ENCODE results near the gene RPTOR.
A peak's percentile ranks its signal among the peaks of the same experiment; 100 is the strongest.

Gene RPTOR

DNA sequence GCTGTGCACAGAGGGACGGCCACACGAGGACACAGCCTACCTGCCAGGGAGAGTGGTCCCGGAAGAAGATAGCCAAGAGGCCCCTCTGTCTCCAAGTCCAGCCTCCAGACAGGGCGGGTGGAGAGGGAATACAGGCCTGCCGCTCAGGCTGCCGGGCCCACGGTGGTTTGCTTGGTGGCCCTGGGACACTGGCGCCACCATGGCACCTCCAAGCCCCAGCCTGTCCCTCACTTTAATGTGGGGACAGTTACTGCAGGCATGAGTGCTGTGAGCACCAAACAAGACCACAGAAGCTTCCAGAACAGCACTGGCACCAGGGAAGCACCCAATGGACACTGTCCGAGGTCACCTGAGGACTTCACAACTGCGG, 425.0 kb downstream of the RPTOR start:
- no peak for DNase-seq

DNA sequence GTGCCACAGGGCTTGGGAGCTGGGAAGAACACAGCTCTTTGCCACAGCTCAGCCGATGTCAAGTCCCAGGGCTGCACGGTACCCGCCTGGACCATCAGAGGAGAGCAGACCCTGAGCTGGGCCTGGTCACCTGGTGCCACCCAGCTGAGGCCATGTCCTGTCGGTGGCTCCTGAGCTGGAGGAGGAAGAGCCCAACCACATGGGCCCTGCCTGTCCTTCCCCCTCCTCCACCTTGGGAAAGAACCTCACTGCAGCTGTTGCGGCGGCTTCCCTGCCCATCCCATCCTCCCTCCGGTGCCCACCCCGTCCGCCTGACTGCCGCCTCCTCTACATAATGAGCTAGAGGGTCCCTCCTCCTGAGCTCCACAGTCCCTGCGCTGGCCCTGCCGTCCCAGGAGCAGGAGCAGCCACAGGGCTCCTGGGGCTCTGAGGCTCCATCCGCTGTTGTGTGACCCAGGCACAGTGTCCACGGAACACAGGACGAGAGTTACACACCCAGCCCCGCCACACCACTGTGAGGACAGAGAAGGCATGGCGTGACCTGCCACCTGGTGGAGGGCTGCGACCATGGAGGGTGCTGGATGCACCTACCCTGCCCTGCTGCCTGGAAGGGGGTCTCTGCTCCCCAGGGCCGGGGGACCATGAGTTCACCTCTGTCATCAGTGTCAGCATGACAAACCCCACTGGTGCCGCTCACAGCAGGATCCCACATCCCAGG, 425.6 kb downstream of the RPTOR start:
- no peak for DNase-seq

DNA sequence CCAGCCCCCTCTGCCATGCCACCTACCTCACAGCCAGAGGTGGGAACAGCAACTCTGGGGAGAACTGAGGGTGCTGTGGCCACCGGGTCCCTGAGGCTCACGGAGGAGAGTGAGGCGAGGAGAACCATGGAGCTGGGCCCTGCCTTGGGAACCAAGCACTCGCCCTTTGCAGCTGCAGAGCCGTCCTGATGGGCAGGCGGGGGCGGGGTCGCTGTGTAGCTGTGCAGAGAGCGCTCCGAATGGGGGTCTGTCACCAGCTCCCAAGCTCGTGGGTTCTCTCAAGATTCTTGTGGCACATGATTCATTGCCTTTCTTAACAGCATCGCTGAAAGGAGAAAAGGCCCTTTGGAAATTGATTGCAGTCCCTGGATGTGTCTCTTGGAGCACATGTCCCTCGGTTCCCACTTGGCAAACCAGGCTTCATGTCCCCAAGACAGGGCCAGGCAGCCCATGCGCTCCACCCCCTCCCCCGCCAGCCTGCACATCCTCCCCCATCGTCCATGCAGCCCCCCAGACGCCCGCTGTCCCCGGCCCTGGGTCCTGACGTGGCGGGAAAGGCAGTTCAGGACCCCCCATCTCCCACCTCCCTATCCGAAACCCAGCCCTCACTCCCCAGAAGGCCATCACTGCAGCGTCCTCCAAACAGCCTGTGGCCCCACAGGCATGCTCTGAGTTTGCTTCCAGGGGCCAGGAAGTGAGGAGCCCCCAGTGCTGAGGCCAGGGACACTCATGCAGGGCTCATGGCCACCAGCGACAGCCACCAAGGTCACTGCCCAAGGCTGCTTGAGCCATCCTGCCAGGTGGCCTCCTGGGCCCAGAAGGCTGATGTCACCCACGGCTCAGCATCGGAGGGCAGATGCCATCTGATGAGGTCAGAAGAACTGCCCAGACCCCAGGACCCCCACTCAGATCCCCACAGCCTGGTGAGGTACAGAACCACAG, 426.4 kb downstream of the RPTOR start:
- no peak for DNase-seq

DNA sequence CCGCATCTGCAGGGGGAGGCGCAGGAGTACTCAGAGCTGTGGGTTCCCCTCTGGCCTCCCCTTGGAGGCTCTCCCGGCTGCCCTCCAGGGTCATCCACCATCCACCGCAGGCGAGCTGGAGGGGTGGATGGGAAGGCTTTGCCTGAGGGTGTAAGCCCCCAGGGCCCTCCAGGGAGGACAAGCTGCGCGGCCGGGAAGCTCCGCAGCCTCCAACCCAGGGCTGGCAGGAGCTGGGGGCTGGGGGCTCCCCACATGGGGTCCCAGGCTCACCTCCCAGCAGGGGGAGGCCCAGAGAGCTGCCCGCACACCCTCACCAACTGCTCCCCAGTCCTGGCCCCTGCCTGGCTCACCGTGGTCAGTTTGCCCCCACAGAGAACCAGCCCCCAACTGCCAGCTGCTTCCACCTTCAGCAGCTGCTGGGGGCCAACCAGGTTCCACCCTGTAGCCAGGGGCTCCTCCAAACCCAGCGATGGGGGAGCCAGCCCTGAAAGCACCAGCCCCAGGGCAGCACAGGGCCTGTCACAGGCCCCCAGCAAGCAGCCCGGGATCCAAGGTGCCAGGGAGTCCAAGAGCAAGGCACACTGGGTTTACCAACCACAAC, 427.2 kb downstream of the RPTOR start:
- DNase-seq, result no peak

DNA sequence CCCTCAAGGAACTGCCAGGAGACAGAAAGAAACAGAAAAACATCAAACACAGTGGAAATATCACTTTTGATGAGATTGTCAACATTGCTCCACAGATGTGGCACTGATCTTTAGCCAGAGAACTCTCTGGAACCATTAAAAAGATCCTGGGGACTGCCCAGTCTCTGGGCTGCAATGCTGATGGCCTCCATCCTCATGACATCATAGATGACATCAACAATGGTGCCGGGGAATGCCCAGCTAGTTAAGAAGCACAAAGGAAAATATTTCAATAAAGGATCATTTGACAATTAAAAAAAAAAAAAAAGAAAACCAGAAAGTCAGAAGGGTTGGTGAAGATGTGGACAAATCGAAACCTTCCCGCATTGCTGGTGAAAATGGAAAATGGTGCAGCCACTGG, 432.1 kb downstream of the RPTOR start:
- DNase-seq, result no peak

DNA sequence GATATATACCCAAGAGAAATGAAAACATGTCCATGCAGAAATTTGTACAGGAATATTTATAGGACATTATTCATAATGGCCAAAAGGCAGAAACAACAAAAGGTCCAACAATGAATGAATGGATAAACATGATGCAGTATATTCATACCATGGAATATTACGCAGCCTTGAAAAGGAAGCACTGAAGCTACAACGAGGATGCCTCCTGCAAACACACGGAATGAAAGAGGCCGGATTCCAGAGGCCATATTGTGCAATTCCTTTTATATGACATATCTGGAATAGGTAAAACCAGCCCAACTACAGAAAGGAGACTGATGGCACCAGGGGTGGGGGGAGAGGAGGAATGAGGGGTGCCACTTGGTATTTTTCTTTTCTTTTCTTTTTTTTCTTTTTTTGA, 432.5 kb downstream of the RPTOR start:
- DNase-seq, result no peak

DNA sequence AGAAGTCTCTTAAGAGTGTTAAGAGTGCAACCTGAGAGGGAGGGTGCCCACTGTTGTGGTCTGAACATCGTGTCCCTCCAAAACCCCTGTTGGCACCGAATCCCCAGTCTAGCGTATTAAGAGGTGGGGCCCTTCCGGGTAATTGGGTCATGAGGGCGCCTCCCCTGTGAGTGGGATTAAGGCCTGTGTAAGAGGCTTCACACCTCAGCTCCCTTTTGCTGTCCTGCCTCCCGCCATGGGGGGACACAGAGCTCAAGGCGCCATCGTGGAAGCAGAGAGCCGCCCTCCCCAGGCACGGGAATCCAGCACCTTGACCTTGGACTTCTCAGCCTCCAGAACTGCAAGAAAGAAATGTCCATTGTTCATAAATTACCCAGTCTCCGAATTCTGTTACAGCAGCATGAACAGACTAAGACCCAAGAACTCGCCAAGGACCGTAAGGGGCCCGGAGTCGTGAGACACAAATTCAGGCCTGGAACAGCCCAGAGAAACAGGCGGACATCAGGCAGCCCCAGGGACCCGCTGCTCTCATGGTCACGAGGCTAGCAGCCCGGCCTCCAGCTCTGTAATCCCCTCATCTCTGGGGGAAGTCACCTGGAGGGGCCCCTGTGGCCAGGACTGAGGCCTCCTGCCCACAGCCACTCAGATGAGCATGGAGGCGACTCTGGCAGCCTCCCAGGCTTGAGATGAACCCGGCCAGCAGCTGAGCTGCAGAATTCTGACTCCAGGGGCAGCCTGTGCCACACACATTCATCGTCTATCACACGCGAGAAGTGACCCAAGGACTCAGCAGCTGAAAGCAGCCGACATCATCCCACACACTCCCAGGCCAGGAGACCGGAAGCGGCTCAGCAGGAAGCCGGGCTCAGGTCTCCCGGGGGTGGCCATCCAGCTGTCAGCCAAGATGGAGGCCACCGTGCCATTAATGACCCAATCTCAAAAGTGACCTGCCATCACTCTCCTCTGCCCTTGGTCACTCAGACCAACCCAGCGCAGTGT, 434.2 kb downstream of the RPTOR start:
- DNase-seq, result no peak

DNA sequence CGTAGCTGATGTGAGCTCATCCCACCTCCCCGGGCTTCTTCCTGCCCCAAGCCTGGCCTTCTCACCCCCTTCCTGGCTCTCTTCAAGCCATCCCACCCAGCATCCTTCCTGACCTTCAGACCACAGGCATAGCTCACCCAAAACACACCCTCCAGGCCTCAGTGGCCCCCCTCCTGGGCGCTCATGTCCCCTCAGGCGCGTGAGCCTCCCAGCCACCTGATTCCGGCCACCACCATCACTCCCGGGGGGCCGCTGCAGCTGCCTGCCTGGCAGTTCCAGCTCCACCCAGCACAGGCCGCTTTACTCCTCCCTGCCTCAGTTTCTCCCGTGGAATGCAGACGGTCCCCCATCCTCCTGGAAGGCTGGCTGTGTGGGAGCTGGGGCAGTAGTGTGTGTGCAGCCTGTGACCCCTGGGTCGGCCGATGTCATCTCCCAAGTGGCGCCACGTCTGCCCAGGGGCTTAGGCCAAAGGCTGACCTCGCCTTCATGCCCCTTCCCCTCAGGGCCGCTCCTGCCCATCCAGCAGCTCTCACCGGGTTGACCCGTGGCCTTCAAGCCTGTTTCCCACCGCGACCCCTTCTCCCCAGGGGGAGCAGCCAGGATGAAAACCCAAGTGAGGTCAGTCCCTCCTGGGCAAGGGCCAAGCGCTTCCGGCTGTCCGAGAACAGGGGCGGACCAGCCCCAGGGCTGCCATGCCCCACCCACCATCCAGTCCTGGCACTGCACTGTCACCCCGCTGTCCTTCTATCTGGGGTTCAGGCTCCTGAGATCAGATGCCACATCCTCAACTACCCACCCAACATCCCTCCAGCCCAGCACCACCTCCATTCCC, 435.1 kb downstream of the RPTOR start:
- DNase-seq, result no peak

DNA sequence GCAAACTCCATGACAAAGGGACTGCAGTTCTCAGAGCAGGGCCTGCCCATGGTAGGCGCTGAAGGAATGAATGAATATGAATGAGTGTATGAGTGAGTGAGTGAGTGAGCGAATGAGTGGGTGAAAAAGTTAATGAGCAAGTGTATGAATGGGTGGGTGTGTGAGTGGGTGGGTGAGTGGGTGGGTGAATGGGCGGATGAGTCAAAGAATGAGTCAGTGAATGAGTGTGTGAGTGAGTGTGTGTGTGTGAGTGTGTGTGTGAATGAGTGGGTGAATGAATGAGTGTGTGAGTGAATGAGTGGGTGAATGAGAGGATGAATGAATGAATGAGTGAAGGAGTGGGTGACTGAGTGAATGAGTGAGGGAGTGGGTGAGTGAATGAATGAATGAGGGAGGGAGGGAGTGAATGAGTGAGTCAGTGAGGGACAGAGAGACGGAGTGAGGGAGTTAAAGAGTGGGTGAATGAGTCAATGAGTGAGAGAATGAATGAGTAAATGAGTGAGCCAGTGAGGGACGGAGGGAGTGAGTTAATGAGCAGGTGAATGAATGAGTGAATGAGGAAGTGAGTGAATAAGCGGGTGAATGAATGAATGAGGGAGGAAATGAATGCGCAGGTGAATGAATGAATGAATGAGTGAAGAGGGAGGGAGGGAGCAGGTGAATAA, 435.9 kb downstream of the RPTOR start:
- DNase-seq, result no peak

DNA sequence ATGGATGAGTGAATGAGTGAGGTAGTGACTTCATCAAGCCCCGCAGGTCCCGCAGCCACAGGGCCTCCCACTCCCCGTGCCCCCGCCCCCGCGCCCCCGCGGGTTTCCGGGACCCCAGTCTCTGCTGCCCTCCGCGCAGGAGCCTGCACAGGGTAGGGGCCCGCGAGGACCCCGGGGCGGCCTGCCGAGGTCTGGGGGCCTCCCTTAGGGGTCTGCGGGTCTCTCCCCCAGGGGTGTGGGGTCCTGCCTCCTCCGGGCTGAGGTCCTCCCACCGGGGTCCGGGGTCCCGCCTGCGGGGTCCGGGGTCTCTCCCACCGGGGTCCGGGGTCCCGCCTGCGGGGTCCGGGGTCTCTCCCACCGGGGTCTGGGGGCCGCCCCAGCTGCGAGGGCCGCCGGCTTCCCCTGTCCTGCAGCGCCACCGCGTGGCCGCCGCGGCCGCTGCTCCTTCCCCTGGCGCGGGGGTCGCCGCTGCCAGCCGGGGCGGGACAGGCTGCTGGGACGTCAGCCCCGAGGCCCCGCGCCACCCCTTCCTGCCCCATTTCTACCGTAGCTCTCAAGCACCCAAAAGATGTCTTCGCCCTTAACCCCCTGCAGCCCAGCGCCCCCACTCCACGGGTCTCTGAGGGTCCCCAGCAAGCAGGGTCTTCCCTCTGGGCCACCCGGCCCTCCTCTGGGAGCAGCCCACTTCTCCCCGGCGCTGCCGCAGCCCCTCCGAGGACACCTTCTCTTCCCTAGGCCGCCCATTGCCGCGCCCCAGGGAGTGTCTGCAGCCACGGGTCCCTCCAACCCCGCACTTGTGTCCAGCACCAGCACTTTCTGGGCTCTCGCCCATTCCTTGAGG, 436.6 kb downstream of the RPTOR start:
- no peak for DNase-seq

DNA sequence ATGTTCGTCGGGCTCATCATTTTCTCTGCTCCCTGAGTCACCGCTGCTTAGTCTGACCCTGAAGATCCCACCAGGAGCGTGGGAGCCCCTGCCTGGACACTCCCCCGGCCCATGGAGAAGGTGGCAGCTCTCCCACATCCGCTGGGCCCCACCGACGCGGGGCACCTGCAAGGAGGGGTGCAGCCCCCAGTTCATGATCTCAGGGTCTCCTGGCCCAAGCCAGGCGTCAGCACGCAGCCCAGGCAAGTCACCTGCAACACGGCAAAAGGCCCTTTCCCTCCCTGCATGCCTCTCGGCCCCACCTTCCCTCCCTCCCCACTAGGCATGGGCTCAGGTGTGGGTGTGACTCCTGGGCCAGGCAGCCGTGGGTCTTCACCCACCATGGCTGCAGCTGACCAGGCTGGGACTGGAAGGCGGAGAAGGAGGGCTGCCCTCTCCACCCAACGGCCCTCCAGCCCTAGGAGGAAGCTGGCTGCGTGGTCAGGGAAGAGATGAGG, 437.3 kb downstream of the RPTOR start:
- no peak for DNase-seq

DNA sequence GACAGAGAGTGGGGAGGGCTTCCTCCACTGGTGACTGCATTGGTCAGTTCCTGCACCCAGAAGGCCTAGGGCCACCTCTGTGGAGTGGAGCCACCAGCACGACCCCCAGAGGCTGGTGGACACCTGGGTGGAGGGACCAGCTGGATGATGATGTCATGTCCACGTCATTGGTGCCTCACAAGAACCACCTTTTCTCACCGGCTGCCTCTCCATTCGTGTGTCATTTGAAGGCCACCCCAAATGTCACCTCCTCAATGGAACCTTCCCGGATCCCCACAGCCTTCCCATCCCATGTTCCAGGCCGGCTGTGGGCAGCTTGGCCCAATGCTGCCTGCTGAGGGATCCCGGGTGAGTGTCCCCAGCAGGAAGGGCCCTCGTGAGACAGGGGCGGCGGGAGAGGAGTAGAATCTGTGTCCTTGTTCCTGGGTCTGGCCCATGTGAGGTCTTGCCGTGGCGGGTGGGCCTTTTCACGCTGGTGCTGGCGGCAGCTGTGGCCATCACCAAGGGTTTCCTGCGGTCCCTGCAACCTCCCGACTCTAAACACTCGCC, 437.9 kb downstream of the RPTOR start:
- no peak for DNase-seq

DNA sequence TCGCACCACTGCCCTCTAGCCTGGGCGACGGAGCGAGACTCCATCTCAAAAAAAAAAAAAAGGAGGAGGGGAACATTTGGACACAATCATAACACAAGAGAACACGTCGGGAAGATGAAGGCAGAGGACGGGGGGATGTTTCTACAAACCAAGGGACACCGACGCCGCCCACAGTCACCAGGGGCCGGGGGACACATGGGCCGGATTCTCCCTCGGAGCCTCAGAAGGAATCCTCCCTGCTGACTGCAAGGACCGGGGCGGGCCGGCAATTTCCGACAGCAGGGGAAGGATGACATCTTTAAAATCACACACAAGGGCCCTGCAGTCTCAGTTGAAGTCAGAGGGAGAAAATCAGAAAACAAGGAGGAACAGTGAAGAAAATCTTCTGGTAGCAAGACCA, 438.9 kb downstream of the RPTOR start:
- no peak for DNase-seq

DNA sequence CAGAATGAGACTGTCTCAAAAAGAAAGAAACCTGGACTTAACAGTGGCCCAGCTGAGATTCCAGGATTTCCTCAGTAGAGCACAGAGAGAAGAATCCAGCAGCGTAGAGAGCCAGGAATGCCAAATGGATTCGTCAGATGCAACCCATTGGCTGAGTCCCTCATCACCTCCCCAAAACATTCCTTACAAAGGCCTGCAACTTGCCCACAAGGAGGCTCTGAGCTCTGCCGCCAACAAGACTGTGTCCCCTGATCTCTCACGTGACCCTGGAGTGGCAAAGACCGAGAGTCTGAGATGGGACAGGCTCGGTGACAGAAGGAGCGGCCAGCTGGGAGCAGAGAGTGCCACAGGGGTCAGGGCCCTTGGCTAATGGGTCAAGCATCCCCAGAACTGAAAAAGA, 440.1 kb downstream of the RPTOR start:
- DNase-seq, result no peak

DNA sequence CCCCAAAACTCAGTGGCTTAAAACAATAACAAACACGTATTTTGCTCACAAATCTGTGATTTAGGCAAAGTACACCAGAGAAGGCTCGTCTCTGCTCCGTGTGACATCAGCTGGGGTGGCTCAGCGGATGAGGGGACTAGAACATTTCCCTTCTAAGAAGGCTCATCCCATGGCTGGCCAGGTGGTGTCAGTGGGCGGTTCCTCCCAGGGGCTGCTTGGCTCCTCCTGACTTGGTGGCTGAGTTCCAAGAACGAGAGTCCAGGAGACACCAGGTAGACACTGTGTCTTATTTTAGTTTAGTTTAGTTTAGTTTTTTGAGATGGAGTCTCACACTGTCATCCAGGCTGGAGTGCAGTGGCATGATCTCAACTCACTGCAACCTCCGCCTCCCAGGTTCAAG, 441.4 kb downstream of the RPTOR start:
- no peak for DNase-seq

DNA sequence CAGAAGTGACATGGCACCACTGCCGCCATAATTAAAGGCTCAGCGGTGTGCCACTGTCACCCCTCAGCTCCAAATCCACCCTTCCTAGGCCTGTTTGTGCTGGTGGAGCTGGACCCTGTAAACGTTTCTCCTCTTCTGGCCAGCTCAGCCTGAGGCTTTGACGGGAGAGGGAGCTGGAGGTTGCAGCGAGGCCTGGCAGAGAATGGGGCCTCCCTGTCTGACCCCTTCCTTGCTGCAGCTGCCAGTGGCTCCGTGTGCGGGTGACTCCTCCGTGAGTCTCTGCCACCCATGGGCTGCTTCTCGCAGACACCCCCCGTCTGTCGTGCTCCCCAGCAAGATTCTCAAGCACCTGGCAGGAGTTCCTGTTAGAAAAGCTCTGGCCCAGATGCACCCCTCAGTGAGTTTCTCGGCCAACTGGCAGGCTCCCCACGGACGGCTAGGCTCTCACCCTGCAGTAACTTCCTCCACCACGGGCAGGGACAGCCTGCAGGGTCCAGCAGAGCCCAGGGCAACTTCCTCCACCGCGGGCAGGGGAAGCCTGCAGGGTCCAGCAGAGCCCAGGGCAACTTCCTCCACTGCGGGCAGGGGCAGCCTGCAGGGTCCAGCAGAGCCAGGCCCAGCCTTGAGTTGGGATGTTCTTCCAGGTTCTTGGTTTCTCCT, 442.3 kb downstream of the RPTOR start:
- DNase-seq, result peak; percentile 63 to 77

DNA sequence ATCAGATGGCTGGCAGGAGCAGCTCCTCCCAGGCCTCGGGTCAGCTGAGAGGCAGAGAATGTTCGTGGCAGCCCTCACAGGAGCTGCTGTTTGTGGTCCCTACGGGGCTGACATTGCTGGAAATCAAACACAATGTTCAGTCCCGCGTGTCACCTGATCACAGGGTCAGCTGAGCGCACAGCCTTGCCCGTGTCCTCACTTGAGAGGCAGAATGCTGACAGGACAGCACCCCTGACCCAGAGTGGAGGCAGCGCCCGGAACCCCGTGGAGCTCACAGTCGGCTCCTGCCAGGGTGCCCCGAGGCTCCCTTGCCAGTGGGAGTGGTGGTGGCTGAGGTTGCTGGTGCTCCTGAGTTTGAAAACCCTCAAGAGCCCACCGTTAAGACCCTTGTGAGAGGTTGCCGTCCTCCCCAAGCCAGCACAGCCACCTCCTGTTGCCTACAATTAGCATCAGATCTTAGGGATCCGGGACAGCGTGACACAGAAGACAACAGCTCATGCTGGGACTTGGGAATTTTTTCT, 443.4 kb downstream of the RPTOR start:
- DNase-seq, result no peak

DNA sequence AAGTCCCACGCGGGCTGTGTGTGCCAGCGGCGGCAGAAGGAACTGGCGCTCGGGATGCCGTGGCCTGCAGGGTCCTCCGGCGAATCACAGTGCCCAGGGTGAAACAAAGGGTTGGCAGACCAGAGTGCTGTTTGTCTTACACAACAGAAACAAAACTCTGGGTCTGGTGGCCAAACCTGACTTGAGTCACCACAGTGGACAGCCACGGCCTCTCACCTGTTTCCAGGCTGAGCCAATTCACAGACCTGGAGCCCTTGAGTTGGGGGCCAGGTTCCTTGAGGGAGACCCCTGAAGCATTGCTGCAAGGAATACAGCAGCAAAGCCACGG, 444.9 kb downstream of the RPTOR start:
- DNase-seq, result no peak
